ENCODE measurements around the gene DGLUCY. TPM values are rescaled to one million over a fixed set of nuclear protein-coding genes. Genes with fewer than 3 reads are reported as not detected.
"Not testable (repeated sequence)": the region's sequence is repeated elsewhere in the genome, so short reads cannot be mapped to it uniquely, and the experiment has no call there.

Gene DGLUCY
- total and polyA plus RNA-seq, 2 experiments from 2014 or later: 15.2 to 15.7 TPM

GRCh38 chr14:91119556-91120311 lies 5.9 kb downstream of the DGLUCY start:
- Histone ChIP-seq H3K27ac (peak overlapping the region; percentile 77), H3K4me2 (ENCODE audit: unreplicated experiment) (peak overlapping the region; percentile 5), H3F3A (ENCODE audit: insufficient read depth) (peaks cover 16% of the 10 kb centered on the region), H2AFZ (peak overlapping the region; percentile 48), H3K9me3 (ENCODE audit: low read depth) (no peaks in the 10 kb centered on the region), H3K9ac (peak overlapping the region; percentile 30), H4K20me1 (ENCODE audit: insufficient read depth) (no peaks in the 10 kb centered on the region), H3K27me3 (replicated peaks; ENCODE audit: insufficient read depth) (no peaks in the 10 kb centered on the region), H3K4me3 (peak overlapping the region; percentile 10; the same call in 1 of the 2 replicates), H3K79me2 (ENCODE audit: insufficient read depth) (peaks cover 5% of the 10 kb centered on the region; the same call in 1 of the 2 replicates), H3K36me3 (ENCODE audit: low read depth) (no peaks in the 10 kb centered on the region), H3K9me2 (ENCODE audit: insufficient read depth) (no peaks in the 10 kb centered on the region), H3K4me1 (ENCODE audit: insufficient read depth) (peaks cover 13% of the 10 kb centered on the region)
- in situ Hi-C loops (cut with MboI): no loop called here
- no peak for TF ChIP-seq EZH2 (IDR thresholded peaks at IDR 0.05; ENCODE audit: insufficient read depth, poor library complexity, severe bottlenecking)
- DNase-seq: peak; percentile 91
- 1 to 2% methylated on average over 8 of the region's 8 CpGs for WGBS, 2 experiments (ENCODE audit: low coverage in 1 of 2, low lambda C conversion rate in 2 of 2, missing lambda C conversion rate in 2 of 2)

GRCh38 chr14:91123201-91123600 lies 9.3 kb downstream of the DGLUCY start:
- Histone ChIP-seq H2AFZ (no peak overlapping the region), H3K36me3 (ENCODE audit: low read depth) (no peaks in the 10 kb centered on the region), H3K4me1 (ENCODE audit: insufficient read depth) (peaks cover 13% of the 10 kb centered on the region), H3K9me2 (ENCODE audit: insufficient read depth) (no peaks in the 10 kb centered on the region), H3K79me2 (ENCODE audit: insufficient read depth) (peaks cover 5% of the 10 kb centered on the region; the same call in 1 of the 2 replicates), H3K27me3 (replicated peaks; ENCODE audit: insufficient read depth) (no peaks in the 10 kb centered on the region), H3K27ac (no peak overlapping the region), H4K20me1 (ENCODE audit: insufficient read depth) (no peaks in the 10 kb centered on the region), H3K4me3 (no peak overlapping the region), H3K9ac (no peak overlapping the region), H3K9me3 (ENCODE audit: low read depth) (no peaks in the 10 kb centered on the region), H3F3A (ENCODE audit: insufficient read depth) (peaks cover 16% of the 10 kb centered on the region), H3K4me2 (ENCODE audit: unreplicated experiment) (no peak overlapping the region)
- no peak for DNase-seq
- TF ChIP-seq EZH2phosphoT487 (IDR thresholded peaks at IDR 0.05; ENCODE audit: insufficient read depth, low read depth): no peak
- TF ChIP-seq EZH2 (IDR thresholded peaks at IDR 0.05; ENCODE audit: insufficient read depth, poor library complexity, severe bottlenecking): no peak
- in situ Hi-C loops (cut with MboI): no loop called here
- 53 to 60% methylated on average over 8 of the region's 8 CpGs for WGBS, 2 experiments (ENCODE audit: low coverage in 1 of 2, low lambda C conversion rate in 2 of 2, missing lambda C conversion rate in 2 of 2)

GRCh38 chr14:91124406-91125270 lies 10.8 kb downstream of the DGLUCY start:
- 59 to 62% methylated on average over 5 of the region's 5 CpGs for WGBS, 2 experiments (ENCODE audit: low coverage in 1 of 2, low lambda C conversion rate in 2 of 2, missing lambda C conversion rate in 2 of 2)
- H3K9ac ChIP-seq; H3K9me3 ChIP-seq (ENCODE audit: low read depth); H3K27ac ChIP-seq; H3K27me3 ChIP-seq (replicated peaks; ENCODE audit: insufficient read depth); H3K79me2 ChIP-seq (ENCODE audit: insufficient read depth); H3F3A ChIP-seq (ENCODE audit: insufficient read depth); H2AFZ ChIP-seq; H3K9me2 ChIP-seq (ENCODE audit: insufficient read depth); DNase-seq; H4K20me1 ChIP-seq (ENCODE audit: insufficient read depth); H3K4me3 ChIP-seq; H3K4me2 ChIP-seq (ENCODE audit: unreplicated experiment); H3K36me3 ChIP-seq (ENCODE audit: low read depth); H3K4me1 ChIP-seq (ENCODE audit: insufficient read depth); in situ Hi-C loops (cut with MboI): not testable (repeated sequence)

GRCh38 chr14:91125271-91125660 lies 11.4 kb downstream of the DGLUCY start:
- TF ChIP-seq EZH2 (IDR thresholded peaks at IDR 0.05; ENCODE audit: insufficient read depth, poor library complexity, severe bottlenecking) (no peak), EZH2phosphoT487 (IDR thresholded peaks at IDR 0.05; ENCODE audit: insufficient read depth, low read depth) (no peak)
- Histone ChIP-seq H3K9me2 (ENCODE audit: insufficient read depth) (no peaks in the 10 kb centered on the region), H2AFZ (no peak overlapping the region), H3K27ac (no peak overlapping the region), H3K4me3 (no peak overlapping the region), H4K20me1 (ENCODE audit: insufficient read depth) (no peaks in the 10 kb centered on the region), H3F3A (ENCODE audit: insufficient read depth) (peaks cover 5% of the 10 kb centered on the region; the same call in 1 of the 2 replicates), H3K79me2 (ENCODE audit: insufficient read depth) (peaks cover 5% of the 10 kb centered on the region; the same call in 1 of the 2 replicates), H3K36me3 (ENCODE audit: low read depth) (no peaks in the 10 kb centered on the region), H3K27me3 (replicated peaks; ENCODE audit: insufficient read depth) (no peaks in the 10 kb centered on the region), H3K4me1 (ENCODE audit: insufficient read depth) (0 out of 2 replicates have a peak, but pooled peaks cover under 1% of the 10 kb centered on the region), H3K9ac (no peak overlapping the region), H3K9me3 (ENCODE audit: low read depth) (no peaks in the 10 kb centered on the region), H3K4me2 (ENCODE audit: unreplicated experiment) (no peak overlapping the region)
- no peak for DNase-seq
- 78 to 84% methylated on average over 7 of the region's 7 CpGs for WGBS, 2 experiments (ENCODE audit: low coverage in 1 of 2, low lambda C conversion rate in 2 of 2, missing lambda C conversion rate in 2 of 2)
- in situ Hi-C loops (cut with MboI): no loop called here

Measured in GM23248 (cell line).